Heart left ventricle (tissue), 13 donors: ENCODE data around the gene COL4A5.

Source experiments
- CTCF ChIP-seq, 12 donors: fragments of 200-600 bp; sonication (generic) in 4 of 12; IDR thresholded peaks; one replicate each; pipeline versions ENCODE4 v1.5.0 to v1.8.0; 2018 to 2022; ENCODE audit warnings: antibody characterized with exemption in 12 of 12, mild to moderate bottlenecking in 5 of 12
- POLR2A ChIP-seq, 2 donors: fragments of 450-650 bp; IDR thresholded peaks; one replicate each; pipeline ENCODE4 v1.6.1; 2017; ENCODE audit warnings: antibody characterized with exemption in 2 of 2, mild to moderate bottlenecking in 2 of 2, moderate library complexity in 2 of 2
- donor health status: ischemic (EF 13 %, LVEDD 7.1; RV severe dilation, severe dysfunction).
- donor health status: DM: no; HTN: yes; CAD: no.
- donor health status: DM: no; HTN: no; CAD: no.
- donor health status: ischemic (EF 25% LVEDD 6.9; RV normal size, moderate dysfunction).
- donor health status: ischemic (EF 25% LVEDD 5.7; RV mildly dilated, moderate dysfunction).
- donor health status: ischemic (EF 35%, LVEDD 5.7; RV mildly dilated, moderate dysfunction).
- donor health status: nonischemic (EF 11% LVEDD 7.7; RV severe dilation, severe dysfunction).
- donor health status: DM: yes; HTN: yes; CAD: no.
- donor health status: PGD.
- donor health status: ischemic (EF 29% LVEDD 5.4; RV normal size, mild dysfunction).
- donor health status: nonischemic (EF 23%, LVEDD 6.1; RV moderate dilation, normal function).

GRCh38 chrX:108702530-108702929 lies 262.9 kb downstream of the COL4A5 start:
- TF ChIP-seq CTCF (IDR thresholded peaks at IDR 0.05) = no peak
- TF ChIP-seq POLR2A (IDR thresholded peaks at IDR 0.05) = no peak
